ENCODE measurements around the gene NHLRC4.

- TF ChIP-seq CTCF (IDR thresholded peaks at IDR 0.05): no peak
- TF ChIP-seq POLR2A (IDR thresholded peaks at IDR 0.05): no peak
Measured at GRCh38 chr16:554640-555365, 12.0 kb upstream of the NHLRC4 start.

Data from vagina (tissue), 2 donors.